Measurements from ENCODE around the gene STIP1.

Gene STIP1

GRCh38 chr11:64224891-64225607 lies 39.1 kb downstream of the STIP1 start:
- DNase-seq = no peak

GRCh38 chr11:64225608-64226506 lies 39.9 kb downstream of the STIP1 start, which contains the start of the genes NUDT22 and TRPT1:
NUDT22 (plus strand) TSS chr11:64226274; CDS start chr11:64226653, 379 bp downstream.
TRPT1 (minus strand) TSS chr11:64226186; CDS start chr11:64225860, 326 bp downstream.
- peak; percentile 93 for DNase-seq

DNA sequence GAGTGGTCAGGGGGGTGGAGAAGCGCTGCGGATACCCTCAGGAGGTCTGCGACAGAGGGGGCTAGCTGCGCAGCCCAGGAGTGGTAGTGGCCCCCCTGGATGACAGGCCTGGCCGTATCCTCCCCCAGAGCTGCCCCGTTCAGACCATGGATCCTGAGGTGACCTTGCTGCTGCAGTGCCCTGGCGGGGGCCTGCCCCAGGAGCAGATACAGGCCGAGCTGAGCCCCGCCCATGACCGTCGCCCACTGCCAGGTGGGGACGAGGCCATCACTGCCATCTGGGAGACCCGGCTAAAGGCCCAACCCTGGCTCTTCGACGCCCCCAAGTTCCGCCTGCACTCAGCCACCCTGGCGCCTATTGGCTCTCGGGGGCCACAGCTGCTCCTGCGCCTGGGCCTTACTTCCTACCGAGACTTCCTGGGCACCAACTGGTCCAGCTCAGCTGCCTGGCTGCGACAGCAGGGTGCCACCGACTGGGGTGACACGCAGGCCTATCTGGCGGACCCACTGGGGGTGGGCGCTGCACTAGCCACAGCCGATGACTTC lies 40.6 kb downstream of the STIP1 start:
- peak; percentile 71 for DNase-seq

DNA sequence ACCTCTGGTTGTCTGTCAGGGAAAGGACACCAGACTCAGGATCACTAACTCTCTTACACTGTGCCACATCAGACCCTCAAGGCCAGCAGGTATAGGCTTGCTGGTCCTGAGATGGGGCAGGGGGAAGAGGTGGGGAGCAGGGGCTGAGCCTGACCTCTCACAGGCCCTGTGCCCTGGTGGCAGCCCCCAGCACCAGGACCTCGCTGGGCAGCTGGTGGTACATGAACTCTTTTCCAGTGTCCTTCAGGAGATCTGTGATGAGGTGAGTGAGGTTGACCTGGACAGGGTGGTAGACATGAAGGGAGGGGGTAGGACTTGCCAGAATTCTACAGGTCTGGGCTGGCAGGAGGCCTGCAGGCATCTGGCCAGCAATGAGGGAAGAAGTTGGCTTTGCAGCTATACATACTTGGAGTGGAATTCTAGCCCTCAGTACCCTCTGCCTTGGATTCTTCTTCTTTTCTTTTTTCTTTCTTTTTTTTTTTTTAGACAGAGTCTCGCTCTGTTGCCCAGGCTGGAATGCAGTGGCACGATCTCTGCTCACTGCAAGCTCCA lies 41.5 kb downstream of the STIP1 start:
- DNase-seq = no peak

DNA sequence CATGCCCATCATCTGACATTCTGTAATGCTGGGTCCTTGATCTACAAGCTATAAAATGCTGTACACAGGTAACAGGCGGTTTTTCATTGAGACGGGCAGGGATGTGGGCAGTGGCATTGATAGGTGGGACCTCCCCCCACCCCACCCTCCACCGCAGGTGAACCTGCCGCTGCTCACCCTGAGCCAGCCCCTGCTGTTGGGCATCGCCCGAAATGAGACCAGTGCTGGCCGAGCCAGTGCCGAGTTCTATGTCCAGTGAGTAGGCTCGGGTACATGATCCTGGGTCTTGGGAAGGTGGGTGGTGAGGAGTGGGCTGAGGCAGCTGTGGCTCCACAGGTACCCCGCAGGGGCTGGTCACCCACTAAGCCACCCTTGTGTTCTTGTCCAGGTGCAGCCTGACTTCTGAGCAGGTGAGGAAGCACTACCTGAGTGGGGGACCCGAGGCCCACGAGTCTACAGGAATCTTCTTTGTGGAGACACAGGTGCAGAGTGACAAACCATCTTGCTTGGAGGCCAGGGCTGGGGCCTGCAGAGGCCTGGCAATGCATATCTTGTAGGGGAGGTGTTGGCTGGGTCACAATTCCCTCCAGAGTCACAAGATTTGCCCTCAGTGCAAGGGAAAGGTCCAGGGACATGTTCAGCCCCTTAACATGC lies 43.2 kb downstream of the STIP1 start:
- no peak for DNase-seq

- DNase-seq = no peak
Measured at GRCh38 chr11:64229744-64230170, 43.8 kb downstream of the STIP1 start.

GRCh38 chr11:64230171-64230984 lies 44.4 kb downstream of the STIP1 start, which contains the start of gene DNAJC4:
DNAJC4 (plus strand) TSS chr11:64230548; CDS start chr11:64230855, 307 bp downstream.
- DNase-seq = peak; percentile 80

DNA sequence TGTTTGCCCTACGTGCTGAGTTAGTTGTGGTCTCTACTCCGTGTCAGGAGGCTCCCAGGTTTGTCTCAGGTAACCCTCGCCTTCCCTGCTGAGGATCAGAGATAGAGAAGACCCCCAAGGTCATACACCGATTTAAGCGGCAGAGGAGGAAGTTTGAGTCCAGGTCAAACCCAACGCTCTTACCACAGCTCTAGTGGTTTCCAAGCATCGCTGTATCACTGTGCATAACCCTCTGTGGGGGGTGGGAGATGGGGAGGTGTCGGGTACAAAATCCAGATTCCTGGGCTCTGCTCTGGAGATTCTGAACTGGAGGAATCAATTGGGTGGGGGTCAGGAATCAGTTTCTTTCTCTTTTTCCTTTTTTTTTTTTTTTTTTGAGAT lies 45.0 kb downstream of the STIP1 start:
- no peak for DNase-seq

DNA sequence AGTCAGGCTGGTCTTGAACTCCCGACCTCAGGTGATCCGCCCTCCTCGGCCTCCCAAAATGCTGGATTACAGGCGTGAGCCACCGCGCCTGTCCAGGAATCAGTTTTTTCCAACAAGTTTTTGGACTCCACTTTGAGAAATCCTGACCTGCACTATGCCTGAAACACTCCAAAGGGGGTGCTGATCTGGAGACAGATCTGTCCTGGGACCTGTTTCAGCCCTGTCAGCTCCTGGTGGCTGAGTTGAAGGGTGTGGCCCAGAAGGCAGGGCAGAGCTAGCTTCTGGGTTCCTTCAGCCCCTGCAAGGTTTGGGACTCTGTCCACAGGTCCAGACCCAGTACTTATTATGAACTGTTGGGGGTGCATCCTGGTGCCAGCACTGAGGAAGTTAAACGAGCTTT lies 45.6 kb downstream of the STIP1 start:
- no peak for DNase-seq

GRCh38 chr11:64232182-64232966 lies 46.4 kb downstream of the STIP1 start:
- no peak for DNase-seq

DNA sequence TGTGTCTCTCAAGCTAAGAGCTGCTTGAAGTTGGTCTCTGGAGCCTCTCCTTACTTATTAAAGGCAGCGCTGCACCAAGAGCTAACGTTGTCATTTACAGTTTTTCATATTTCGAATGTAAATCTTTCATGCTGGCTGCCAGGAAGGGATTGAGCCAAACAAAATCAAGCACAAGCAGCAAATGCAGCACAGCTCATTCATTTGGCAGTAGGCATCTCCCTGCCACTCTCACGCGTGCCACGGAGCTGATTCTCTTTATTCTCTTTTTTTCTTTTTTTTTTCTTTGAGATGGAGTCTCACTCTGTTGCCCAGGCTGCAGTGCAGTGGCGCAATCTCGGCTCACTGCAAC lies 47.0 kb downstream of the STIP1 start:
- no peak for DNase-seq

- DNase-seq = peak; percentile 46
Measured at GRCh38 chr11:64233913-64234586, 48.1 kb downstream of the STIP1 start, which contains the start of gene VEGFB. VEGFB (plus strand) TSS chr11:64234584; CDS start chr11:64234834, 250 bp downstream.

- DNase-seq = peak; percentile 43
Measured at GRCh38 chr11:64234647-64235379, 48.8 kb downstream of the STIP1 start.

DNA sequence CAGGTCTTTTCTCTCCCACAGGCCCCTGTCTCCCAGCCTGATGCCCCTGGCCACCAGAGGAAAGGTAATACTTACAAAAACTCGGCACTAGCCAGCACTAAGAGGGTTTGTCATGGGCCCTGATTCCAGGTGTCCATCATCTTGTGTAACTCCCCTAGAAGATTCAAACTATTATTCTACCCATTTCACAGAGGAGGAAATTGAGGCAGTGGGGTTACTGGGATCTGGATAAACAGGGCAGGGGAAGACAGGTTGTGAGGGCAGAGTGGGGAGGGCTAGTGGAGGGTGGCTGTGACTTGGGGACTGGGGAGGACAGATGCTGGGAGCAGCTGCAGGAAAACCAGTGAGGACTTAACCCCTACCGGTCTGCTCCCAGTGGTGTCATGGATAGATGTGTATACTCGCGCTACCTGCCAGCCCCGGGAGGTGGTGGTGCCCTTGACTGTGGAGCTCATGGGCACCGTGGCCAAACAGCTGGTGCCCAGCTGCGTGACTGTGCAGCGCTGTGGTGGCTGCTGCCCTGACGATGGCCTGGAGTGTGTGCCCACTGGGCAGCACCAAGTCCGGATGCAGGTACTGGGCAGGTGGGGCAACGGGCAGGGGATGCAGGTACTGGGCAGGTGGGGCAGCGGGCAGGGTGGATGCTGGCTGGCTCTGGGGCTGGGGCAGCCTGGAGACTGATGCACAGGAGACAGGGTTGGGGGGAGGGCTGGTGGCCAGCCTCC lies 49.6 kb downstream of the STIP1 start:
- DNase-seq = no peak

- DNase-seq = no peak
Measured at GRCh38 chr11:64237484-64237951, 51.5 kb downstream of the STIP1 start.

DNA sequence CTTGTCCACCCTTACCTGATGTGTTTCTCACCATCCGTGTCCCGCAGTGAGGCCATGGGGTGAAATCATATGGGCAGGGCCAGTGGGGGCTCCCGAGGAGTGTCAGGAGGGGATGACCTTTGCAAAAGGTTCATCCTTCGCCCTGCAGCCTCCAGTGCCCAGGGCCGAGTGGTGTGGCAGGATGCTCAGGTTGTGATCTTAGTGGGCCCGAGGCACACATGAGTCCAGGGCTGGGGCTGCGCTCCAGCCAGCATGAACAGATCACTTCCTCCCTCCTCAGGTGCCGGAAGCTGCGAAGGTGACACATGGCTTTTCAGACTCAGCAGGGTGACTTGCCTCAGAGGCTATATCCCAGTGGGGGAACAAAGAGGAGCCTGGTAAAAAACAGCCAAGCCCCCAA lies 52.1 kb downstream of the STIP1 start:
- DNase-seq = no peak

GRCh38 chr11:64238999-64239398 lies 53.0 kb downstream of the STIP1 start:
- peak; percentile 57 for DNase-seq

- peak; percentile 96 for DNase-seq
Measured at GRCh38 chr11:64239662-64240434, 53.9 kb downstream of the STIP1 start.
